HepG2 (cell line): ENCODE results near the gene WNT1. TPM values are rescaled to one million over a fixed set of nuclear protein-coding genes. Genes with fewer than 3 reads are reported as not detected.
A peak's percentile ranks its signal among the peaks of the same experiment; 100 is the strongest.

Experiments used
- ATAC-seq: fragments of 200-7000 bp; cut with Tn5 transposase; 3 replicates; pipeline ENCODE4 v1.9.1; 2020; ENCODE audit warnings: mild to moderate bottlenecking, moderate library complexity
- BruUV-seq: library from RNA; stranded (reverse); fragments of 400-500 nt; replicated peaks from 2 replicates; lab custom pipeline; 2021; lab: Mats Ljungman, UMichigan
- CTCF ChIA-PET: fragments of 300-600 bp; formaldehyde crosslinking; extraction: SDS; loops from one replicate; lab custom pipeline; 2021; ENCODE audit warnings: low total read pairs, inconsistent platforms, low intra/inter-chr PET ratio; lab: Yijun Ruan, JAX
- POLR2A ChIA-PET: fragments of 350-600 bp; sonication (Branson Sonifier 250); formaldehyde crosslinking; loops from one replicate; lab custom pipeline; 2020; ENCODE audit warnings: antibody characterized with exemption, inconsistent platforms; lab: Yijun Ruan, JAX
- DNase-seq: peaks from one replicate; pipeline ENCODE4 v3.0.0-alpha.2; 2015; ENCODE audit warnings: low spot score
- FAIRE-seq: peaks from 3 replicates; lab custom pipeline; 2011; peaks lifted over from hg19 to GRCh38; lab: Jason Lieb, UNC
- H2AFZ ChIP-seq: one replicate; pipeline ENCODE4 v1.6.1; 2011; ENCODE audit warnings: low read length, inconsistent platforms
- H3K27ac ChIP-seq: fragments of 300-600 bp; 3 replicates; pipeline ENCODE4 v1.8.0; 2011; ENCODE audit warnings: mixed run types, mild to moderate bottlenecking, mixed read lengths, low read length, inconsistent platforms; ENCODE audit not compliant: insufficient read depth; ENCODE audit errors: extremely low read length
- H3K27me3 ChIP-seq, 2 experiments: fragments of 200-600 bp in 1 of 2; 2 replicates in 1 of 2; 3 replicates in 1 of 2; pipeline versions ENCODE4 v1.6.0 to v1.8.0; 2011; ENCODE audit warnings: low read length in 2 of 2, mild to moderate bottlenecking in 2 of 2, moderate library complexity in 2 of 2, inconsistent platforms in 1 of 2; ENCODE audit not compliant: insufficient read depth in 2 of 2, control insufficient read depth in 1 of 2
- H3K36me3 ChIP-seq, 2 experiments: fragments of 200-600 bp in 1 of 2; replicated peaks in 1 of 2; 2 replicates in 1 of 2; 3 replicates in 1 of 2; pipeline versions ENCODE4 v1.5.1 to v1.8.0; 2011; ENCODE audit warnings: low read length in 2 of 2, inconsistent platforms in 1 of 2; ENCODE audit not compliant: insufficient read depth in 2 of 2, control insufficient read depth in 1 of 2
- H3K4me1 ChIP-seq: 2 replicates; pipeline ENCODE4 v1.5.1; 2012; ENCODE audit warnings: low read length, inconsistent platforms; ENCODE audit not compliant: insufficient read depth
- H3K4me2 ChIP-seq: 2 replicates; pipeline ENCODE4 v1.6.0; 2011; ENCODE audit warnings: low read depth, low read length, inconsistent platforms
- H3K4me3 ChIP-seq, 3 experiments: fragments of 200-600 bp in 1 of 3; sonication (generic), shearing (Covaris generic) in 1 of 3; replicated peaks in 1 of 3; 2 replicates each; pipeline ENCODE4 v1.5.1; 2011 to 2016; ENCODE audit warnings: low read length in 3 of 3, inconsistent platforms in 2 of 3, low read depth in 2 of 3, mild to moderate bottlenecking in 2 of 3, control low read depth in 1 of 3, mixed read lengths in 1 of 3; ENCODE audit not compliant: insufficient read depth in 1 of 3
- H3K79me2 ChIP-seq: one replicate; pipeline ENCODE4 v1.6.1; 2011; ENCODE audit warnings: low read length, inconsistent platforms; ENCODE audit not compliant: insufficient read depth
- H3K9ac ChIP-seq: 2 replicates; pipeline ENCODE4 v1.6.0; 2011; ENCODE audit warnings: mild to moderate bottlenecking, low read depth, low read length, inconsistent platforms; ENCODE audit not compliant: insufficient read depth
- H3K9me3 ChIP-seq: 2 replicates; pipeline ENCODE4 v1.5.1; 2012; ENCODE audit warnings: mild to moderate bottlenecking, low read length
- H4K20me1 ChIP-seq: 2 replicates; pipeline ENCODE4 v1.6.0; 2011; ENCODE audit warnings: inconsistent platforms, mild to moderate bottlenecking, low read length, moderate library complexity; ENCODE audit not compliant: insufficient read depth
- HNRNPUL1 ChIP-seq: fragments of 200-400 bp; formaldehyde crosslinking; IDR thresholded peaks from 2 replicates; pipeline ENCODE4 v1.6.1; 2017; ENCODE audit warnings: low read depth, mild to moderate bottlenecking, low read length, moderate library complexity
- PITX1 ChIP-seq: sonication (generic); formaldehyde crosslinking; IDR thresholded peaks from 2 replicates; pipeline ENCODE4 v1.5.1; 2020; ENCODE audit warnings: mild to moderate bottlenecking, missing genetic modification reagents
- PRPF4 ChIP-seq: fragments of 200-400 bp; formaldehyde crosslinking; IDR thresholded peaks from 2 replicates; pipeline ENCODE4 v1.6.1; 2016; ENCODE audit warnings: low read length, low read depth; ENCODE audit not compliant: poor library complexity, severe bottlenecking
- RAD21 ChIP-seq: fragments of 450-650 bp; formaldehyde crosslinking; IDR thresholded peaks from 2 replicates; pipeline ENCODE4 v1.5.0; 2020; ENCODE audit warnings: mild to moderate bottlenecking
- SMC3 ChIP-seq: IDR thresholded peaks from 2 replicates; pipeline ENCODE4 v1.6.1; 2011; ENCODE audit warnings: low read length, improper control_type of control experiment
- STAG1 ChIP-seq: sonication (generic); formaldehyde crosslinking; IDR thresholded peaks from 2 replicates; pipeline ENCODE4 v1.4.0; 2020; ENCODE audit warnings: missing genetic modification reagents
- TEAD3 ChIP-seq: optimal IDR thresholded peaks from 2 replicates; pipeline ENCODE3; 2016; ENCODE audit warnings: borderline replicate concordance
- THAP11 ChIP-seq: IDR thresholded peaks from 2 replicates; pipeline ENCODE4 v1.6.1; 2016; ENCODE audit warnings: missing biosample characterization, missing genetic modification reagents
- ZEB1 ChIP-seq: IDR thresholded peaks from 2 replicates; pipeline ENCODE4 v1.6.1; 2012; ENCODE audit warnings: mild to moderate bottlenecking, low read depth, inconsistent platforms; ENCODE audit not compliant: insufficient replicate concordance
- ZNF260 ChIP-seq: sonication (generic); formaldehyde crosslinking; IDR thresholded peaks from 2 replicates; pipeline ENCODE4 v1.4.0; 2020; ENCODE audit warnings: missing genetic modification reagents, low read depth, mild to moderate bottlenecking, borderline replicate concordance
- in situ Hi-C: cut with HindIII; loops from 2 replicates; pipeline ENCODE4 v1.10.0; 2017; ENCODE audit warnings: low pct_unique_long_range_greater_than_20kb; ENCODE audit not compliant: extremely low pct_ligation_motif_present
- intact Hi-C: fragments of 100-400 bp; cut with micrococcal nuclease; formaldehyde crosslinking; loops from one replicate; pipeline ENCODE4 v1.10.0; 2022; ENCODE audit not compliant: unreplicated experiment
- polyA plus RNA-seq, 8 experiments: library from polyadenylated mRNA; depleted of rRNA in 3 of 8; stranded (reverse) in 7 of 8; unstranded in 1 of 8; fragments of >200 nt; fragmentation: Illumina TruSeq in 4 of 8; extraction: Trizol in 4 of 8; gene quantifications; 2 replicates each; pipeline versions ENCODE4 v1.2.1 to v1.2.3, GENCODE V29; 2011 to 2016; ENCODE audit warnings: low read depth in 4 of 8, missing spikeins in 1 of 8, mixed read lengths in 1 of 8; ENCODE audit not compliant: insufficient read depth in 1 of 8
- total RNA-seq, 5 experiments: library from RNA; depleted of rRNA; stranded (reverse); fragments of >200 nt; fragmentation: Illumina TruSeq; extraction: Trizol; gene quantifications; 2 replicates each; pipeline ENCODE4 v1.2.3, GENCODE V29; 2016; ENCODE audit warnings: low read depth in 1 of 5
- TF ChIP-seq, protein P1 (sequence below): fragments of 450-650 bp; IDR thresholded peaks from 2 replicates; pipeline ENCODE4 v1.6.1; 2017
- TF ChIP-seq, protein P2 (sequence below): sonication (generic); formaldehyde crosslinking; IDR thresholded peaks from 2 replicates; pipeline ENCODE4 v1.5.0; 2020; ENCODE audit warnings: mild to moderate bottlenecking, missing genetic modification reagents, moderate library complexity
- TF ChIP-seq, protein P3 (sequence below): sonication (generic); formaldehyde crosslinking; IDR thresholded peaks from 2 replicates; pipeline ENCODE4 v1.8.0; 2022; ENCODE audit warnings: mild to moderate bottlenecking, missing genetic modification reagents, moderate library complexity
- TF ChIP-seq, protein P4 (sequence below): sonication (generic); formaldehyde crosslinking; IDR thresholded peaks from 2 replicates; pipeline ENCODE4 v1.4.0; 2020; ENCODE audit warnings: missing genetic modification reagents

WNT1 gene
- total and polyA plus RNA-seq, 2 of the 13 experiments (the other 11 are each of a cell fraction or from before 2014, with no cell fraction given), result not detected

DNA sequence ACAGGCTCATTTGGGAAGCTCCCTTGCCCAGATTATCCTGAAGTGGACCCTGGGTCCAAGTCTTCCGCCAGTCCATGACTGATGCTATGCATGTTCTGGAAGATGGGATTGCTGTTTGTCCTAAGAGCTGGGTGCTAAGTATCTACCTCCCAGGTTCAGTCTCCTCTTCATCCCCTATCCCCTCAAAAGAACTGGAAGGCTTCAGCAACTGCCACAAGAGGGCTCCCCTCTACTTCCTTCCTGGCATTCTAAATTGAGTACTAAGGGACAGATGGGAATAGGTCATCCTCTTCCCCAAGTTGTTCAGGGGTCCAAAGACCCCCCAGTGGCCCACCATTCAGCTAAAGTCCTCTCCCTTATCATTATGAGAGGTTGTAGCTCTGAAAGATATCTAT is 43.8 kb upstream of the WNT1 start (continued):
- TF ChIP-seq PRPF4 (no peak), PITX1 (CRISPR knock-in tag) (no peak), STAG1 (CRISPR knock-in tag) (peak; percentile 33; the same call in 1 of the 2 replicates), ZEB1 (no peak)
- TF ChIP-seq, protein P1, sequence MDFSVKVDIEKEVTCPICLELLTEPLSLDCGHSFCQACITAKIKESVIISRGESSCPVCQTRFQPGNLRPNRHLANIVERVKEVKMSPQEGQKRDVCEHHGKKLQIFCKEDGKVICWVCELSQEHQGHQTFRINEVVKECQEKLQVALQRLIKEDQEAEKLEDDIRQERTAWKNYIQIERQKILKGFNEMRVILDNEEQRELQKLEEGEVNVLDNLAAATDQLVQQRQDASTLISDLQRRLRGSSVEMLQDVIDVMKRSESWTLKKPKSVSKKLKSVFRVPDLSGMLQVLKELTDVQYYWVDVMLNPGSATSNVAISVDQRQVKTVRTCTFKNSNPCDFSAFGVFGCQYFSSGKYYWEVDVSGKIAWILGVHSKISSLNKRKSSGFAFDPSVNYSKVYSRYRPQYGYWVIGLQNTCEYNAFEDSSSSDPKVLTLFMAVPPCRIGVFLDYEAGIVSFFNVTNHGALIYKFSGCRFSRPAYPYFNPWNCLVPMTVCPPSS, result no peak
- TF ChIP-seq, protein P2, sequence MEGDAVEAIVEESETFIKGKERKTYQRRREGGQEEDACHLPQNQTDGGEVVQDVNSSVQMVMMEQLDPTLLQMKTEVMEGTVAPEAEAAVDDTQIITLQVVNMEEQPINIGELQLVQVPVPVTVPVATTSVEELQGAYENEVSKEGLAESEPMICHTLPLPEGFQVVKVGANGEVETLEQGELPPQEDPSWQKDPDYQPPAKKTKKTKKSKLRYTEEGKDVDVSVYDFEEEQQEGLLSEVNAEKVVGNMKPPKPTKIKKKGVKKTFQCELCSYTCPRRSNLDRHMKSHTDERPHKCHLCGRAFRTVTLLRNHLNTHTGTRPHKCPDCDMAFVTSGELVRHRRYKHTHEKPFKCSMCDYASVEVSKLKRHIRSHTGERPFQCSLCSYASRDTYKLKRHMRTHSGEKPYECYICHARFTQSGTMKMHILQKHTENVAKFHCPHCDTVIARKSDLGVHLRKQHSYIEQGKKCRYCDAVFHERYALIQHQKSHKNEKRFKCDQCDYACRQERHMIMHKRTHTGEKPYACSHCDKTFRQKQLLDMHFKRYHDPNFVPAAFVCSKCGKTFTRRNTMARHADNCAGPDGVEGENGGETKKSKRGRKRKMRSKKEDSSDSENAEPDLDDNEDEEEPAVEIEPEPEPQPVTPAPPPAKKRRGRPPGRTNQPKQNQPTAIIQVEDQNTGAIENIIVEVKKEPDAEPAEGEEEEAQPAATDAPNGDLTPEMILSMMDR (CRISPR knock-in tag), result peak; percentile 50

DNA sequence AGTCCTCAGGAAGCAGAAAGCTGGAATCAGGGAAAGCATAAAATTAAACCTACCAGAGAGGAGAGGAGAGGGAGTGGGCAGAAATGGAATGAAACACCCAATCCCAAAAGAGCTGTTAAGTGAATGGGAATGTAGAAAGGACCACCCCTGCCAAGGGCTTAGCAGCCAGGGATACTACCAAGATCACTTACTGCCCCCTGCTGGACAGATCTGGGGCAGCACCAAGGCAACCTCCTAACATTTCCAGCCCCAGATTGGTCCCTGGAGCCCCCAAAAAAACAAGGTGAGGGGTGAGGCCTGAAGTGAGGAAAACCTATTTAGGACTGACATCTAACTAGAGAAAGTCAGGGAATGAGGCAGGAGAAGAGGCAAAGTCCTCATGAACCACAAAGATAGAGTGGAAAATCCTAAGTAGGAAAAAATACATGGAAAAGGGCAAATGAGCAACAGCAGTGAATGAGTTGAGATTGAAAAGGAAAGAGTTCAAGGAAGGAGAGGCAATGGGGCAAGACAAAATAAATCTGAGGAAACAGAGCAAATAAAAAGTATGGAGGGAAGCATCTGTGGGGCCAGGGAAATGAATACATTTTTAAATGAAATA is 41.6 kb upstream of the WNT1 start:
- Histone ChIP-seq H3K9me3 (no peaks in the 10 kb centered on the region), H3K4me2 (no peak overlapping the region), H3K4me1 (peaks cover 7% of the 10 kb centered on the region), H3K9ac (no peak overlapping the region), H2AFZ (no peak overlapping the region), H3K4me3 (no peak overlapping the region), H4K20me1 (no peaks in the 10 kb centered on the region; the same call in 1 of the 2 replicates), H3K27ac (no peak overlapping the region), H3K36me3 (peaks cover 16 to 69% of the 10 kb centered on the region in 2 experiments), H3K79me2 (no peaks in the 10 kb centered on the region), H3K27me3 (no peaks in the 10 kb centered on the region)
- DNase-seq (peak; percentile 43), FAIRE-seq (peak; percentile 82), ATAC-seq (peak; percentile 86)
- ChIA-PET POLR2A (interaction anchor here (1.8 kb wide), 1 partner anchor 85 kb away, joined by 9 read pairs; the partner anchor contains the start of gene DDX23), CTCF (interaction anchor here (0.7 to 3.1 kb wide), 3 partner anchors 11 to 83 kb away, joined by 3 to 27 read pairs (median 7); partner anchors contain the start of gene DDX23)
- intact Hi-C loops, result loop anchor here (1.0 to 2.0 kb wide), 2 partner anchors 46 to 83 kb away; no protein-coding TSS in a partner anchor
- TSS peak; percentile 45 for BruUV-seq
- in situ Hi-C loops, result loop anchor here (5.0 kb wide), 1 partner anchor 84 kb away; the partner anchor contains the start of gene DDX23
- TF ChIP-seq, protein P2 (CRISPR knock-in tag), result peak; percentile 89
- peak; percentile 67; the same call in 1 of the 2 replicates for TF ChIP-seq RAD21 (CRISPR knock-in tag)
- TF ChIP-seq, protein P3, sequence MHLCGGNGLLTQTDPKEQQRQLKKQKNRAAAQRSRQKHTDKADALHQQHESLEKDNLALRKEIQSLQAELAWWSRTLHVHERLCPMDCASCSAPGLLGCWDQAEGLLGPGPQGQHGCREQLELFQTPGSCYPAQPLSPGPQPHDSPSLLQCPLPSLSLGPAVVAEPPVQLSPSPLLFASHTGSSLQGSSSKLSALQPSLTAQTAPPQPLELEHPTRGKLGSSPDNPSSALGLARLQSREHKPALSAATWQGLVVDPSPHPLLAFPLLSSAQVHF (CRISPR knock-in tag), result no peak
- TF ChIP-seq STAG1 (CRISPR knock-in tag), result peak; percentile 81
- peak; percentile 90 for TF ChIP-seq SMC3
- TF ChIP-seq, protein P4, sequence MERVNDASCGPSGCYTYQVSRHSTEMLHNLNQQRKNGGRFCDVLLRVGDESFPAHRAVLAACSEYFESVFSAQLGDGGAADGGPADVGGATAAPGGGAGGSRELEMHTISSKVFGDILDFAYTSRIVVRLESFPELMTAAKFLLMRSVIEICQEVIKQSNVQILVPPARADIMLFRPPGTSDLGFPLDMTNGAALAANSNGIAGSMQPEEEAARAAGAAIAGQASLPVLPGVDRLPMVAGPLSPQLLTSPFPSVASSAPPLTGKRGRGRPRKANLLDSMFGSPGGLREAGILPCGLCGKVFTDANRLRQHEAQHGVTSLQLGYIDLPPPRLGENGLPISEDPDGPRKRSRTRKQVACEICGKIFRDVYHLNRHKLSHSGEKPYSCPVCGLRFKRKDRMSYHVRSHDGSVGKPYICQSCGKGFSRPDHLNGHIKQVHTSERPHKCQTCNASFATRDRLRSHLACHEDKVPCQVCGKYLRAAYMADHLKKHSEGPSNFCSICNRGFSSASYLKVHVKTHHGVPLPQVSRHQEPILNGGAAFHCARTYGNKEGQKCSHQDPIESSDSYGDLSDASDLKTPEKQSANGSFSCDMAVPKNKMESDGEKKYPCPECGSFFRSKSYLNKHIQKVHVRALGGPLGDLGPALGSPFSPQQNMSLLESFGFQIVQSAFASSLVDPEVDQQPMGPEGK (CRISPR knock-in tag), result 0 out of 2 replicates have a peak, but pooled peaks have one; percentile 12
- TF ChIP-seq TEAD3 (CRISPR knock-in tag), result peak; percentile 9
- peak; percentile 40; the same call in 1 of the 2 replicates for TF ChIP-seq THAP11
- TF ChIP-seq HNRNPUL1, result no peak
- no peak for TF ChIP-seq ZNF260 (CRISPR knock-in tag)
